SK-N-MC (cell line): Measurements from ENCODE around the gene LRP1B.

ENCODE experiments used
- DNase-seq: peaks from one replicate; pipeline ENCODE4 v3.0.0-alpha.2; 2011; ENCODE audit warnings: low read depth, low spot score
- H3K27ac ChIP-seq: fragments of 200-600 bp; sonication (generic); 2 replicates; pipeline ENCODE4 v1.5.1; 2016; ENCODE audit warnings: mixed run types
- H3K36me3 ChIP-seq: fragments of 200-600 bp; sonication (generic); 2 replicates; pipeline ENCODE4 v1.6.1; 2017; ENCODE audit warnings: antibody characterized with exemption, low read length, mixed read lengths; ENCODE audit not compliant: insufficient read depth
- H3K4me3 ChIP-seq: fragments of 200-600 bp; sonication (generic); 2 replicates; pipeline ENCODE4 v1.5.1; 2016
- H3K9ac ChIP-seq: fragments of 200-600 bp; sonication (generic); 2 replicates; pipeline ENCODE4 v1.8.0; 2017; ENCODE audit warnings: mixed run types, mixed read lengths; ENCODE audit not compliant: insufficient read length
- H3K9me3 ChIP-seq: fragments of 200-600 bp; sonication (generic); 2 replicates; pipeline ENCODE4 v1.6.1; 2017; ENCODE audit warnings: low read depth, mild to moderate bottlenecking, antibody characterized with exemption, low read length, moderate library complexity, mixed read lengths
- EZH2 ChIP-seq: fragments of 200-600 bp; sonication (generic); IDR thresholded peaks from one replicate; pipeline ENCODE4 v1.6.1; 2017; ENCODE audit warnings: antibody characterized with exemption
- FOXP2 ChIP-seq: optimal IDR thresholded peaks from 2 replicates; pipeline ENCODE3; 2011; ENCODE audit warnings: mild to moderate bottlenecking, moderate library complexity; ENCODE audit not compliant: insufficient read depth; ENCODE audit errors: extremely low read length, control extremely low read depth
- POLR2AphosphoS5 ChIP-seq: IDR thresholded peaks from 2 replicates; pipeline ENCODE4 v1.6.1; 2012; ENCODE audit warnings: mild to moderate bottlenecking, low read depth, low read length, borderline replicate concordance

LRP1B gene

GRCh38 chr2:141065042-141065441, 1065.8 kb downstream of the LRP1B start:
- TF ChIP-seq POLR2AphosphoS5 (no peak), FOXP2 (no peak), EZH2 (no peak)
- no peak overlapping the region for H3K4me3 ChIP-seq
- DNase-seq = no peak
- no peak overlapping the region for H3K9ac ChIP-seq
- H3K9me3 ChIP-seq = no peaks in the 10 kb centered on the region
- H3K27ac ChIP-seq = no peak overlapping the region
- H3K36me3 ChIP-seq = no peaks in the 10 kb centered on the region

GRCh38 chr2:141063406-141063805, 1067.4 kb downstream of the LRP1B start:
- no peaks in the 10 kb centered on the region for H3K36me3 ChIP-seq
- H3K9ac ChIP-seq = no peak overlapping the region
- no peak overlapping the region for H3K27ac ChIP-seq
- H3K9me3 ChIP-seq = no peaks in the 10 kb centered on the region
- no peak for TF ChIP-seq EZH2
- no peak for TF ChIP-seq FOXP2
- DNase-seq = no peak
- no peak overlapping the region for H3K4me3 ChIP-seq

GRCh38 chr2:141062443-141062842, 1068.4 kb downstream of the LRP1B start:
- no peaks in the 10 kb centered on the region for H3K36me3 ChIP-seq

GRCh38 chr2:141062031-141062430, 1068.8 kb downstream of the LRP1B start:
- TF ChIP-seq FOXP2 = no peak
- TF ChIP-seq POLR2AphosphoS5 = no peak
- TF ChIP-seq EZH2 = no peak
- Histone ChIP-seq H3K36me3 (no peaks in the 10 kb centered on the region), H3K27ac (no peak overlapping the region), H3K9ac (no peak overlapping the region), H3K4me3 (no peak overlapping the region), H3K9me3 (no peaks in the 10 kb centered on the region)
- DNase-seq = no peak

More at GRCh38 chr2:141062443-141062842, 1068.4 kb downstream of the LRP1B start:
- H3K4me3 ChIP-seq = no peak overlapping the region
- TF ChIP-seq POLR2AphosphoS5 = no peak
- no peak for TF ChIP-seq EZH2
- no peak for TF ChIP-seq FOXP2
- H3K9ac ChIP-seq = no peak overlapping the region
- no peak for DNase-seq
- H3K27ac ChIP-seq = no peak overlapping the region
- no peaks in the 10 kb centered on the region for H3K9me3 ChIP-seq

GRCh38 chr2:141058556-141058955, 1072.3 kb downstream of the LRP1B start:
- Histone ChIP-seq H3K9ac (no peak overlapping the region), H3K27ac (no peak overlapping the region), H3K4me3 (no peak overlapping the region), H3K9me3 (no peaks in the 10 kb centered on the region), H3K36me3 (no peaks in the 10 kb centered on the region)
- DNase-seq = no peak
- TF ChIP-seq POLR2AphosphoS5 = no peak
- no peak for TF ChIP-seq EZH2
- no peak for TF ChIP-seq FOXP2

- no peaks in the 10 kb centered on the region for H3K9me3 ChIP-seq
- H3K9ac ChIP-seq = no peak overlapping the region
- no peak for DNase-seq
- H3K4me3 ChIP-seq = no peak overlapping the region
- no peaks in the 10 kb centered on the region for H3K36me3 ChIP-seq
- H3K27ac ChIP-seq = no peak overlapping the region
- TF ChIP-seq EZH2 (no peak), FOXP2 (no peak), POLR2AphosphoS5 (no peak)
Measured at GRCh38 chr2:141055531-141055930, 1075.3 kb downstream of the LRP1B start.

- Histone ChIP-seq H3K4me3 (no peak overlapping the region), H3K36me3 (no peaks in the 10 kb centered on the region), H3K27ac (no peak overlapping the region), H3K9me3 (no peaks in the 10 kb centered on the region), H3K9ac (no peak overlapping the region)
- no peak for DNase-seq
- no peak for TF ChIP-seq POLR2AphosphoS5
- no peak for TF ChIP-seq EZH2
- no peak for TF ChIP-seq FOXP2
Measured at GRCh38 chr2:141048951-141049350, 1081.9 kb downstream of the LRP1B start.

- Histone ChIP-seq H3K9me3 (no peaks in the 10 kb centered on the region), H3K4me3 (no peak overlapping the region), H3K36me3 (no peaks in the 10 kb centered on the region), H3K9ac (no peak overlapping the region), H3K27ac (no peak overlapping the region)
- TF ChIP-seq EZH2 (no peak), POLR2AphosphoS5 (no peak), FOXP2 (no peak)
- no peak for DNase-seq
Measured at GRCh38 chr2:141041281-141041680, 1089.5 kb downstream of the LRP1B start.

GRCh38 chr2:141038341-141038740, 1092.5 kb downstream of the LRP1B start:
- no peak overlapping the region for H3K4me3 ChIP-seq
- DNase-seq = no peak
- H3K27ac ChIP-seq = no peak overlapping the region
- no peaks in the 10 kb centered on the region for H3K36me3 ChIP-seq
- no peak overlapping the region for H3K9ac ChIP-seq
- TF ChIP-seq FOXP2 = no peak
- no peak for TF ChIP-seq POLR2AphosphoS5
- TF ChIP-seq EZH2 = no peak
- no peaks in the 10 kb centered on the region for H3K9me3 ChIP-seq
